Natural killer cell treated with Interleukin-12 subunit alpha and Interleukin-12 subunit beta and Interleukin-15 and Interleukin-18, amount 100 ng/mL, for 72 hours (primary cell): ENCODE data around the gene VRK3. TPM values are rescaled to one million over a fixed set of nuclear protein-coding genes. Genes with fewer than 3 reads are reported as not detected.
A peak's percentile ranks its signal among the peaks of the same experiment; 100 is the strongest.
"Not testable (repeated sequence)": the region's sequence is repeated elsewhere in the genome, so short reads cannot be mapped to it uniquely, and the experiment has no call there.

Source experiments
- ATAC-seq, 2 donors: fragments of 150-1000 bp; cut with Tn5 transposase in 1 of 2; sonication (Bioruptor Pico), chemical (Tn5 transposase) in 1 of 2; 2 replicates each; pipeline ENCODE4 v1.10.0; 2021
- DNase-seq: peaks from one replicate; pipeline ENCODE4 v3.0.0; 2022; ENCODE audit warnings: low spot score
- H3K27ac Mint-ChIP-seq, 2 donors: 1 replicate in 1 of 2; 2 replicates in 1 of 2; pipeline ENCODE4 v1.8.0; 2022; ENCODE audit warnings: mixed read lengths in 2 of 2, mild to moderate bottlenecking in 1 of 2, moderate library complexity in 1 of 2
- H3K27me3 Mint-ChIP-seq, 2 donors: 1 replicate in 1 of 2; 2 replicates in 1 of 2; pipeline ENCODE4 v1.8.0; 2022; ENCODE audit warnings: mixed read lengths in 2 of 2
- H3K36me3 Mint-ChIP-seq: one replicate; pipeline ENCODE4 v1.8.0; 2022; ENCODE audit warnings: mixed read lengths
- H3K4me1 Mint-ChIP-seq, 2 donors: 1 replicate in 1 of 2; 2 replicates in 1 of 2; pipeline ENCODE4 v1.8.0; 2022; ENCODE audit warnings: low read depth in 2 of 2, mixed read lengths in 2 of 2, mild to moderate bottlenecking in 1 of 2
- H3K4me3 Mint-ChIP-seq: one replicate; pipeline ENCODE4 v1.8.0; 2022; ENCODE audit warnings: mixed read lengths
- H3K9me3 Mint-ChIP-seq: 2 replicates; pipeline ENCODE4 v1.8.0; 2022; ENCODE audit warnings: mixed read lengths
- total RNA-seq, 2 donors: library from RNA; stranded (reverse); gene quantifications; one replicate each; pipeline ENCODE4 v1.2.3, GENCODE V29; 2022

Gene VRK3, protein sequence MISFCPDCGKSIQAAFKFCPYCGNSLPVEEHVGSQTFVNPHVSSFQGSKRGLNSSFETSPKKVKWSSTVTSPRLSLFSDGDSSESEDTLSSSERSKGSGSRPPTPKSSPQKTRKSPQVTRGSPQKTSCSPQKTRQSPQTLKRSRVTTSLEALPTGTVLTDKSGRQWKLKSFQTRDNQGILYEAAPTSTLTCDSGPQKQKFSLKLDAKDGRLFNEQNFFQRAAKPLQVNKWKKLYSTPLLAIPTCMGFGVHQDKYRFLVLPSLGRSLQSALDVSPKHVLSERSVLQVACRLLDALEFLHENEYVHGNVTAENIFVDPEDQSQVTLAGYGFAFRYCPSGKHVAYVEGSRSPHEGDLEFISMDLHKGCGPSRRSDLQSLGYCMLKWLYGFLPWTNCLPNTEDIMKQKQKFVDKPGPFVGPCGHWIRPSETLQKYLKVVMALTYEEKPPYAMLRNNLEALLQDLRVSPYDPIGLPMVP
- 10 to 100 TPM; 52.1 to 70.9 TPM for total RNA-seq

DNA sequence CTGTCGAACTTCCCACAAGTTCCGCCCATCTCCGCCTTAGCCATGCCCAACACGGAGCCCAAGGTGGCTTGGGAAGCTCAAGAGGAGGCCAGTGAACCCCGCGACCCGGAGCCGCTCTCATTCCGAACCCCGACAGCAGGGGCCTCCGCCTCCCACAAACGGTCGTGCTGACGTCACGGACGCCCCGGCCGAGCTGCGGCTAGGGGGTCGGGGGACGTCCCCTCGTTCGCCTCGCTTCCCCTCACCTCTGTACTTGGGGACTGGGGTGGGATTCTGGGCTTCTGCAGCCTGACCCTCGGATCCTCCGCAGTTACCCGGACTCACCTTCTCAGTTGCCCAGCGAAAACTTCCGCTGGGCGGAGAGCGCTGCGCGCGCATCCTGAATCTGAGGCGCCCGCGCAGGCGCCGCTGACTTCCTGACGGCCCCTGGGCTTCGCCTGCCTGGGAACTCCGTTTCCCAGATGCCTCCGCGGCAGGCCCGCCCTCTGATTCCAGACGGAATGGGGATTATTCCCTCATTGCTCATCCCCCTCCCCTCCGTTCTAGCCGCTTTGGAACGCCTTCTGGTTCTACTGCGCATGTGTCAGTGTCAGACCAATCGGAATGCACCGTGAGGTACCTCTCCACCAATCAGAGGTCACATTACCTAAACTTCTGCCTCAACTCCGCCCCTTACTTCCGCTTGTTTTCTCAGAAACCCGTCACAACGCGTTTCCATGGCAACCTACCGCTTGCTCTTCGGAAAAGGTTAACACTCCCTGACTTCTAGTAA, at the start of gene VRK3:
Gene VRK3 (minus strand): TSS at position 351 of the 772 bp plus-strand sequence. CDS start 9,210 bp downstream, outside the sequence.
- peak within 1 kb of the TSS; percentile 97 to 99 for H3K27ac Mint-ChIP-seq
- no peaks in the 10 kb centered on the region for H3K27me3 Mint-ChIP-seq
- no peaks in the 10 kb centered on the region for H3K9me3 Mint-ChIP-seq
- peaks cover 7% of the 10 kb centered on the region for H3K36me3 Mint-ChIP-seq
- peak; percentile 99 for DNase-seq
- H3K4me1 Mint-ChIP-seq = peaks cover 29 to 37% of the 10 kb centered on the region in 2 donors
- peak within 1 kb of the TSS; percentile 94 for H3K4me3 Mint-ChIP-seq
- peak; percentile 94 for ATAC-seq

DNA sequence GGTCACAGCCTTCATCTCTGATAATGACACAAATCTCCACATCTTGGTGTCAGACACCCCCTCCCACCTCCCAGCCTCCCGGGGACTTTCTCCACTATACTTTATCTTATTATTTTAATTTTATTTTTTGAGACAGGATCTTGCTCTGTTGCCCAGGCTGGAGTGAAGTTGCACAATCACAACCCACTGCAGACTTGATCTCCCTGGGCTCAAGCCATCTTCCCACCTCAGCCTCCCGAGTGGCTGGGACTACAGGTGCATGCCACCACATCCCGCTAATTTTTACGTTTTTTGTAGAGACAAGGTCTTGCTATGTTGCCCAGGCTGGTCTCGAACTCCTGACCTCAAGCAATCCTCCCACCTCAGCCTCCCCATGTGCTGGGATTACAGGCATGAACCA, 43.2 kb upstream of the VRK3 start:
- not testable (repeated sequence) for H3K4me3 Mint-ChIP-seq, ATAC-seq, DNase-seq

DNA sequence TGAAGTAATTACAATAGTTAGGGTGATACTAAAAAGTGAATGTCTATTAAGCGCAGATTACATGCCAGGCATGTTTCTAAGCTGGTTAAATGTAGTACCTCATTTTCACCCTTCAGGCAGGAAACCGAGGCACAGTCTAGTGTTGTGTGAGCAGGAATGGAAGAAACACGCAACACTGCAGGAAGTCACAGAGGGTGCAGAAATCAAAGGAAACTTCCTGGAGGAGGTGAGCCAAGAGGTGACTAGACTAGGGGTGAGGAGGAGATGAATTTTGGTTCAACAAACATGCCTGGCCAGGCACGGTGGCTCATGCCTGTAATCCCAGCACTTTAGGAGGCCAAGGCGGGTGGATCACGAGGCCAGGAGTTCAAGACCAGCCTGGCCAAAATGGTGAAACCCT, 42.4 kb upstream of the VRK3 start:
- no peaks in the 10 kb centered on the region for H3K27me3 Mint-ChIP-seq
- H3K4me1 Mint-ChIP-seq = no peaks in the 10 kb centered on the region
- DNase-seq = no peak
- H3K9me3 Mint-ChIP-seq = no peaks in the 10 kb centered on the region
- no peak overlapping the region for H3K27ac Mint-ChIP-seq
- no peaks in the 10 kb centered on the region for H3K36me3 Mint-ChIP-seq
- no peak overlapping the region for H3K4me3 Mint-ChIP-seq
- no peak for ATAC-seq

More for the DNA sequence above, 43.2 kb upstream of the VRK3 start:
- not testable (repeated sequence) for H3K27ac Mint-ChIP-seq, H3K4me1 Mint-ChIP-seq, H3K36me3 Mint-ChIP-seq, H3K9me3 Mint-ChIP-seq, H3K27me3 Mint-ChIP-seq

DNA sequence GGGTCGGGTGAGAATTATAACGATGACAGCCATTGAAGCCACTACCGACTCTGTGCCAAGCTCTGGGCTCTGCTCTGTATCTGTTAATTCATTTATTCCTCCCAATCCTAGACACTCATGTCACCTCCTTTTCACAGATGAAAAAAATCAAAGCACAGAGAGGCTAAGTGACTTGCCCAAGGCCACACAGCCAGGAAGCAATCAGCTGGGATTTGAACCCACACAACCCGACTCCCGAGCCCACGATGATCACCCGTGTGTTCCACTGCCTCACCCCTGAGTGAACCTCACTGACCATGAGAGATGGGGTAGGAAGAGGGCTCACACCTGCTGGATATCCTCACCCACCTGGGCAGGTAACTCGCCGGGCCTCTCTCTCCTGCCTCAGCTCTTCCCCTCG, 40.8 kb upstream of the VRK3 start:
- no peak for ATAC-seq
- no peak overlapping the region for H3K27ac Mint-ChIP-seq
- no peaks in the 10 kb centered on the region for H3K27me3 Mint-ChIP-seq
- H3K4me1 Mint-ChIP-seq = no peaks in the 10 kb centered on the region
- H3K36me3 Mint-ChIP-seq = no peaks in the 10 kb centered on the region
- no peaks in the 10 kb centered on the region for H3K9me3 Mint-ChIP-seq
- H3K4me3 Mint-ChIP-seq = no peak overlapping the region
- DNase-seq = no peak

DNA sequence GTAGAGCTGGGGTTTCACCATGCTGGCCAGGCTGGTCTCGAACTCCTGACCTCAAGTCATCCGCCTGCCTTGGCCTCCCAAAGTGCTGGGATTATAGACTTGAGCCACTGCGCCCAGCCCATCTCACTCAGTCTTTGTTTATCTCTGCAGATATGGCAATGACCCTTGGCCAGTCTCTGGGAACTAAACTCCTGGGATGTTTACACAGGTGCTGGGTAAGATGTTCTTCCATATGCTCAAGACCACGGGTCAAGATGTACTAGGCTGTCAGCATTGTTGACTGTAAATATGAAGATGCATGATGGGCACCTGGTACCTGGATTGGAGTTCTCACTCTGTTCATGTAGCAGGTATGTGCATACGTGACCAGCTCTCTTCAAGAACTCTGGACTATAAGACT, 36.5 kb upstream of the VRK3 start:
- Mint-ChIP-seq H3K27ac (no peak overlapping the region), H3K36me3 (no peaks in the 10 kb centered on the region), H3K27me3 (no peaks in the 10 kb centered on the region), H3K4me3 (no peak overlapping the region), H3K4me1 (no peaks in the 10 kb centered on the region), H3K9me3 (no peaks in the 10 kb centered on the region)
- no peak for DNase-seq
- ATAC-seq = no peak

DNA sequence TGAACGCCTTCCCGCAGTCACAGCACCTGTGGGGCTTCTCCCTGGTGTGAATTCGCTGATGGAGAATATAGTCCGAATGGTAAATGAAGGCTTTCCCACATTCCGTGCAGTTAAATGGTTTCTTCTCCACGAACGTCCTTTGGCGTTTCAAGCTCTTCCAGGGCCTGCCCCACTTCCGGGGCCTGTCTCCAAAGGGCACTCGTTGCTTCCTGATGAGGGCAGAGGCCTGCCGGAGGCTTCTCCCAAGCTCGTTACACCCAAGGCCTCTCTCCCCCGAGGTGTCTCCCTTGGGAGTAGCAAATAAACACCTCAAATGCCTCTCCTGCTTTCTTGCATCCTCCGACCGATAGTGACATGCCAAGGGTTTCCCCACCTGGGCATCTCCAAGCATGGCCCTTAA, 34.9 kb upstream of the VRK3 start:
- DNase-seq (no peak), ATAC-seq (no peak)
- Mint-ChIP-seq H3K4me1 (no peaks in the 10 kb centered on the region), H3K4me3 (no peak overlapping the region), H3K36me3 (no peaks in the 10 kb centered on the region), H3K27me3 (no peaks in the 10 kb centered on the region), H3K9me3 (no peaks in the 10 kb centered on the region), H3K27ac (no peak overlapping the region)

DNA sequence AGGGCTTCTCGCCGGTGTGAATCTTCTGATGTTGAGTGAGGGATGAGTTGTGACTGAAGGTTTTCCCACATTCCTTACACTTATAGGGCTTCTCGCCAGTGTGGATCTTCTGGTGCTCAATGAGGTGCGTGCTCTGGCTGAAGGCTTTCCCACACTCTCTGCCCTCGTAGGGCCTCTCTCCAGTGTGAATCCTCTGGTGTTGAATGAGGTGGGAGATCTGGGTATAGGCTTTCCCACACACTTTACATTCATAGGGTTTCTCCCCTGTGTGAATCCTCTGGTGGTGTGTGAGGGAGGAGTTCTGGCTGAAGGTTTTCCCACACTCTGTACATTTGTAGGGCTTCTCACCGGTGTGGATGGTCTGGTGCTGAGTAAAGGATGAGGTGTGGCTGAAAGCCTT, 33.9 kb upstream of the VRK3 start:
- no peaks in the 10 kb centered on the region for H3K27me3 Mint-ChIP-seq
- no peak for ATAC-seq
- no peak overlapping the region for H3K4me3 Mint-ChIP-seq
- no peaks in the 10 kb centered on the region for H3K36me3 Mint-ChIP-seq
- DNase-seq = no peak
- H3K4me1 Mint-ChIP-seq = no peaks in the 10 kb centered on the region
- no peaks in the 10 kb centered on the region for H3K9me3 Mint-ChIP-seq
- H3K27ac Mint-ChIP-seq = no peak overlapping the region

DNA sequence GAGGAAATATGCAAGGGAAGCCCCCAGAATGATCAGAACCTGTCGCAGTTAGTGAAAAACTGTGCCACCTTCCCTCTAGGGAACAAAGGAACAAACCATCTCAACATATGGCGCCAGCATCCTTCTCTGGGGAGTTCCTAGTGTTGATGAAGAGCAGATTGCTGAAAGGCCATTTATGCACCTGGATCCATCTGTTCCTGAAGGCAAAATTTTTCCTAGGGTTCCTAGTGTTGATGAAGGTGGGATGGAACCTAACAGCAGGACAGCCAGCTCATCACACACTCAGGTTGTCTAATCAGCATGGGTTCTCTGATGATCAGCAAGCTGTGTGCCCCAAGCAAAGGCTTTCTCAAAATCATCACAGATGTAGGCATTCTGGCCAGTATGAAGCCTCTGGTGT, 33.3 kb upstream of the VRK3 start:
- ATAC-seq (no peak), DNase-seq (no peak)
- Mint-ChIP-seq H3K27me3 (no peaks in the 10 kb centered on the region), H3K27ac (no peak overlapping the region), H3K4me1 (no peaks in the 10 kb centered on the region), H3K9me3 (no peaks in the 10 kb centered on the region), H3K4me3 (no peak overlapping the region), H3K36me3 (no peaks in the 10 kb centered on the region)

DNA sequence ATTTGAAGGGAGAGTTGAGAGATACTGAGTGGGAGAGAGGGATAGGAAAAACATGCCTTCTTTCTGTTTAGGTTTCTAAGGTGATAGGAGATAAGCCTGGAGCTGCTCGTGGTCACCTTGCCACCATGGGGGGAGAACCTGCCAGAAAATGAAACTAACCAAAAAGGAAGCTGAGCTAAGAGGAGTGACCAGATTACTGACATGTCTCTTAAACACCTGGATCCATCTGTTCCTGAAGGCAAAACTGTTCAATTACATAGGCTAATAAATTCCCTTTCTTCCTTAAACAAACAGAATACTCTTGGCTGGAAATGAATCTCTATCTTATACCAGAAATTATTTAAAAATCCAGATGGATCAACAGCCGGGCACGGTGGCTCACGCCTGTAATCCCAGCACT, 27.9 kb upstream of the VRK3 start:
- no peak for ATAC-seq
- DNase-seq = no peak
- H3K27me3 Mint-ChIP-seq = peaks cover 0 to 5% of the 10 kb centered on the region in 2 donors
- no peak overlapping the region for H3K4me3 Mint-ChIP-seq
- no peaks in the 10 kb centered on the region for H3K9me3 Mint-ChIP-seq
- H3K27ac Mint-ChIP-seq = no peak overlapping the region
- H3K36me3 Mint-ChIP-seq = no peaks in the 10 kb centered on the region
- H3K4me1 Mint-ChIP-seq = peaks cover 11 to 21% of the 10 kb centered on the region in 2 donors

DNA sequence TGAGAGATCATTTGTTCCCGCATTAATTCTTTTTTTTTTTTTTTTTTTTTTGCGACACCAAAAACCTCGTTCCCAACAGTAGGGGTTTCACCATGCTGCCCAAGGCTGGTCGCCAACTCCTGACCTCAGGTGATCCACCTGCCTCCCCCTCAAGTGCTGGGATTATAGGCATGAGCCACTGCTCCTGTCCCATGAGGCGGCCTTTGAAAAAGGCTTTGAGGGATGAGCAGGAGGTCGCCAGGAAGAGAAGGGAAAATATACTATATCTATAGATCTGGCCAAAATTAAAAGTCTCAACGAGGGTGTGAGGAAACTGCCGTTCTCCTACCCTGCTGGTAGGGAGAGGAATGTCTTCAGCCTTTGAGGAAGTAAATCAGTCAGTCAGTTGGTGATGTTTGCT, 26.8 kb upstream of the VRK3 start:
- peak overlapping the region; percentile 89 for H3K4me3 Mint-ChIP-seq
- DNase-seq = no peak
- peaks cover 11 to 21% of the 10 kb centered on the region in 2 donors for H3K4me1 Mint-ChIP-seq
- no peak overlapping the region for H3K27ac Mint-ChIP-seq
- ATAC-seq = no peak
- no peaks in the 10 kb centered on the region for H3K9me3 Mint-ChIP-seq
- H3K27me3 Mint-ChIP-seq = peaks cover 0 to 5% of the 10 kb centered on the region in 2 donors
- peaks cover 5% of the 10 kb centered on the region for H3K36me3 Mint-ChIP-seq

DNA sequence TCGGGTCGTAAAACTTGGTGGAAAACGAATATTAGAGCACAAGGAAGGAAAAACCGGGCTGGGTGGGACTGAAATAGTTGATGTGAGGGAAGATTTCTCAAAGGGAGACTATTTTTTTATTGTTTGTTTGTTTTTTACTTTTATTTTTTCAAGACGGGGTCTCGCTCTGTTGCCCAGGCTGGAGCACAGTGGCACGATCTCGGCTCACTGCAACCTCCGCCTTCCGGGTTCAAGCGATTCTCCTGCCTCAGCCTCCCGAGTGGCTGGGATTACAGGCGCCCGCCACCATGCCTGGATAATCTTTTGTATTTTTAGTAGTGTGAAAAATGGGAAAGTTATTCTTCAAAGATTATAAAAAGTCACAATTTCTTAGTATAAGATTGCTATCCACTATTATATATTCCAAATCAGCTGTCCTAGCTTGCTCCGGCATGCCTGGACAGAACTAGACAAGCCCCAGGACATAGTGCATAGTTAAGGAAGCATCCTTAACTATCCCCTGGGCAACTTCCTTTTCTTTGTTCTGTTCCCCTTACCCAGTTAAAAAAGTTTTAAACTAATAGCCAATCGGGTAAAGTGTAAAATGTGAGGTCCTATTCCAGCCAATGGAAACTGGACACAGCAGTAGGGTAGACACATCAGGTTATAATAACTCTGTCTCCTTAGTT, 26.2 kb upstream of the VRK3 start:
- peak overlapping the region; percentile 35 to 37 for H3K27ac Mint-ChIP-seq
- H3K4me1 Mint-ChIP-seq = peaks cover 11 to 21% of the 10 kb centered on the region in 2 donors
- H3K9me3 Mint-ChIP-seq, ATAC-seq, DNase-seq, H3K36me3 Mint-ChIP-seq, H3K27me3 Mint-ChIP-seq: not testable (repeated sequence)
- H3K4me3 Mint-ChIP-seq = peak overlapping the region; percentile 89

DNA sequence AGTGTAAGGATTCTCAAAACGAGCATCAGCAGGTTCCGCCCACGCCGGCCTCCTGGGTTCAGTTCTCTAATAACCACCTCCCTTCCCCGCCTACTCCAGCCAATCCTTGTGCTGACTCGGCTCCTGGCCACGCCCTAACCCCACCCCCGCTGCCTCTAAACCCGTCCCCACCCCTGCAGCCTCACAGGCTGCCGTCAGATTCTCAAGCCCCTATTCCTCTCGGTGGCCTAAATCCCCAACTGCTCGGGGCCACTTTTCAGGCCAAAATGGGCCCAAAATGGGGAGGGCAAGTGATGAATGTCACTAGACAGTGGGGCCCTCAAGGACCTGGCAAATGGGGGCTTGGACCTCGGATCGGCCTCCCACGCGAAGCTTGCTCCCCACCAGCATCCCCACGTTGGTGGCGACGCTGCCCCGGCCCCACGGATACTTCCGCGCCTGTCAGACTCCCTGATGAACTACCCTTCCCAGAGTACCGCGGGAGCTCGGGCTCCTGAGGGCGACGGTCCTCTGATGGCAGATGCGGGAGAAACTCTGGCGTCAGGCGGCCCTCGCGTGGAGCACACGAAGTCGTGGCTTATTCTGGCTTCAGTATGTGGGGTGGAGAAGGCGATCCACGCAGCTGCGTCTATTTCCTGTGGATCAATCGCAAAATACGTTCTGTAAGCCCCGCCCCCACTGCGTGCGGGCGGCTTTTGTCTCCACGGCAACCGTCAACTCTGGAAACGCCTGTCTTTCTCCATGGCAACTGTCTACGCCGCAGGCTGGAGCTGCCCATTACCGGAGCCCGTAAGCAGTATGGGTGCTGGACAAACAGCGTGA, 25.4 kb upstream of the VRK3 start:
- Mint-ChIP-seq H3K27ac (peak overlapping the region; percentile 35 to 37), H3K36me3 (peaks cover 13% of the 10 kb centered on the region), H3K27me3 (peaks cover 0 to 5% of the 10 kb centered on the region in 2 donors), H3K4me3 (peak overlapping the region; percentile 89), H3K9me3 (peaks cover 4% of the 10 kb centered on the region), H3K4me1 (peaks cover 11 to 21% of the 10 kb centered on the region in 2 donors)
- ATAC-seq (peak; percentile 90 to 91), DNase-seq (peak; percentile 82)

DNA sequence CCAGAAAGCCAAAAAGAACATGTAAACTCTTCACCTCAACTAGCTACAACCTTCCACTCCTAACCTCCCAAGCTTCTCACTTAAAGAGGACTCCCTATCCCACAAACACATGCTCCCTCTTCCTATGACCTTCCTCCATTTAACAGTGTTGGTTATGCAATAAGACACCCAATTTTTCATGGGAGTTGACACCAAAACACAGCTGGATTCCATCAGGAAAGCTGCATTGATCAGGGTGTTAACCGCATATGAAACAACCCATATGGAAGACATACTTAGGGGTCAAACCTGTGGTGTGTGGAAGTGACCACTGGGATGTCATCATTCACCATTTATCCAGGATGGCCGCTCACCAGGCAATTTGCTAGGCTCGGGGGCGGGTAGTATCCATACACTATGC, 22.5 kb upstream of the VRK3 start:
- H3K27ac Mint-ChIP-seq = no peak overlapping the region
- peaks cover 41% of the 10 kb centered on the region for H3K36me3 Mint-ChIP-seq
- no peak for DNase-seq
- peaks cover 0 to 5% of the 10 kb centered on the region in 2 donors for H3K27me3 Mint-ChIP-seq
- no peak overlapping the region for H3K4me3 Mint-ChIP-seq
- peaks cover 11 to 19% of the 10 kb centered on the region in 2 donors for H3K4me1 Mint-ChIP-seq
- no peak for ATAC-seq
- H3K9me3 Mint-ChIP-seq = peaks cover 18% of the 10 kb centered on the region
